CD14-positive monocyte (primary cell): ENCODE results near the gene NSD2. TPM values are rescaled to one million over a fixed set of nuclear protein-coding genes. Genes with fewer than 3 reads are reported as not detected.

ENCODE experiments used
- DNase-seq, 3 donors: peaks; one replicate each; pipeline ENCODE4 v3.0.0-alpha.2; 2011 to 2022
- H2AFZ ChIP-seq: 2 replicates; pipeline ENCODE4 v1.6.0; 2012; ENCODE audit warnings: mild to moderate bottlenecking, low read depth, low read length, inconsistent platforms; ENCODE audit not compliant: insufficient read depth, poor library complexity, severe bottlenecking
- H3K27ac ChIP-seq, 2 donors: 1 replicate in 1 of 2; 2 replicates in 1 of 2; pipeline ENCODE4 v1.5.1; 2012 to 2013; ENCODE audit warnings: low read length in 2 of 2, control low read depth in 1 of 2, inconsistent platforms in 1 of 2, low read depth in 1 of 2, mild to moderate bottlenecking in 1 of 2
- H3K27me3 ChIP-seq, 2 donors: one replicate each; pipeline versions ENCODE4 v1.6.0 to v1.6.1; 2011 to 2013; ENCODE audit warnings: low read length in 2 of 2; ENCODE audit not compliant: control insufficient read depth in 2 of 2, insufficient read depth in 2 of 2
- H3K36me3 ChIP-seq, 2 donors: replicated peaks in 1 of 2; 1 replicate in 1 of 2; 2 replicates in 1 of 2; pipeline versions ENCODE4 v1.5.1 to v1.6.1; 2012 to 2013; ENCODE audit warnings: low read length in 2 of 2, control low read depth in 1 of 2, inconsistent platforms in 1 of 2, mild to moderate bottlenecking in 1 of 2; ENCODE audit not compliant: insufficient read depth in 2 of 2, control insufficient read depth in 1 of 2
- H3K4me1 ChIP-seq, 2 donors: 1 replicate in 1 of 2; 2 replicates in 1 of 2; pipeline versions ENCODE4 v1.5.1 to v1.6.1; 2012 to 2013; ENCODE audit warnings: low read length in 2 of 2, control low read depth in 1 of 2, inconsistent platforms in 1 of 2, mild to moderate bottlenecking in 1 of 2, moderate library complexity in 1 of 2; ENCODE audit not compliant: insufficient read depth in 2 of 2, control insufficient read depth in 1 of 2
- H3K4me2 ChIP-seq: replicated peaks from 2 replicates; pipeline ENCODE3; 2012; ENCODE audit warnings: low read length, moderate library complexity, mild to moderate bottlenecking; ENCODE audit not compliant: poor library complexity, severe bottlenecking; ENCODE audit errors: extremely low read depth
- H3K4me3 ChIP-seq, 3 experiments: fragments of 200-600 bp in 1 of 3; sonication (generic) in 1 of 3; replicated peaks in 1 of 3; 1 replicate in 2 of 3; 2 replicates in 1 of 3; pipeline ENCODE4 v1.5.1; 2011 to 2013; ENCODE audit warnings: low read length in 3 of 3, mild to moderate bottlenecking in 3 of 3, control low read depth in 2 of 3, low read depth in 2 of 3, inconsistent platforms in 1 of 3, moderate library complexity in 1 of 3
- H3K79me2 ChIP-seq: 2 replicates; pipeline ENCODE4 v1.6.0; 2012; ENCODE audit warnings: mild to moderate bottlenecking, control low read depth, inconsistent platforms, low read length, moderate library complexity; ENCODE audit not compliant: insufficient read depth
- H3K9ac ChIP-seq: 2 replicates; pipeline ENCODE4 v1.6.0; 2017; ENCODE audit warnings: low read length, mild to moderate bottlenecking; ENCODE audit not compliant: insufficient read depth, poor library complexity, severe bottlenecking
- H3K9me3 ChIP-seq, 2 donors: replicated peaks in 1 of 2; 1 replicate in 1 of 2; 2 replicates in 1 of 2; pipeline versions ENCODE4 v1.5.1 to v1.6.1; 2012 to 2013; ENCODE audit warnings: low read length in 2 of 2, control low read depth in 1 of 2; ENCODE audit not compliant: control insufficient read depth in 1 of 2, insufficient read depth in 1 of 2
- H4K20me1 ChIP-seq: 2 replicates; pipeline ENCODE4 v1.6.0; 2012; ENCODE audit warnings: mild to moderate bottlenecking, low read length, control low read depth, moderate library complexity; ENCODE audit not compliant: insufficient read depth
- H3K27ac Mint-ChIP-seq, 7 donors: one replicate each; pipeline ENCODE4 v1.8.0; 2020; ENCODE audit warnings: mild to moderate bottlenecking in 7 of 7, mixed read lengths in 7 of 7, moderate library complexity in 6 of 7, inconsistent platforms in 2 of 7
- H3K27me3 Mint-ChIP-seq, 3 donors: one replicate each; pipeline ENCODE4 v1.8.0; 2021 to 2022; ENCODE audit warnings: low read depth in 3 of 3, mild to moderate bottlenecking in 3 of 3, mixed read lengths in 3 of 3, moderate library complexity in 3 of 3, inconsistent platforms in 1 of 3
- H3K36me3 Mint-ChIP-seq, 2 donors: one replicate each; pipeline ENCODE4 v1.8.0; 2020; ENCODE audit warnings: mixed read lengths in 2 of 2, inconsistent platforms in 1 of 2, mild to moderate bottlenecking in 1 of 2
- H3K4me1 Mint-ChIP-seq: one replicate; pipeline ENCODE4 v1.8.0; 2020; ENCODE audit warnings: mild to moderate bottlenecking, mixed read lengths
- H3K4me3 Mint-ChIP-seq, 2 donors: one replicate each; pipeline ENCODE4 v1.8.0; 2020; ENCODE audit warnings: mild to moderate bottlenecking in 2 of 2, mixed read lengths in 2 of 2, moderate library complexity in 1 of 2
- H3K9me3 Mint-ChIP-seq, 7 donors: one replicate each; pipeline ENCODE4 v1.8.0; 2020 to 2022; ENCODE audit warnings: mixed read lengths in 7 of 7, mild to moderate bottlenecking in 6 of 7, moderate library complexity in 6 of 7, inconsistent platforms in 2 of 7
- WGBS: methylation state at CpG from one replicate; pipeline ENCODE4 v1.1.5; 2013; ENCODE audit warnings: missing lambda C conversion rate; ENCODE audit not compliant: insufficient coverage; 5-methylcytosine and 5-hydroxymethylcytosine counted together
- intact Hi-C, 2 donors: fragments of 100-400 bp; cut with micrococcal nuclease; formaldehyde crosslinking; loops; one replicate each; pipeline versions ENCODE4 v1.15.0 to v1.15.1; 2023
- polyA plus RNA-seq, 3 donors: library from polyadenylated mRNA; depleted of rRNA in 1 of 3; unstranded in 2 of 3; stranded (reverse) in 1 of 3; fragments of 300-500 nt in 2 of 3; fragments of >200 nt in 1 of 3; fragmentation: Illumina TruSeq in 2 of 3; gene quantifications; 1 replicate in 2 of 3; 2 replicates in 1 of 3; pipeline ENCODE4 v1.2.3, GENCODE V29; 2012 to 2021
- TF ChIP-seq, protein P1 (sequence below): fragments of 200-600 bp; IDR thresholded peaks from one replicate; pipeline ENCODE4 v1.8.0; 2022; ENCODE audit warnings: antibody characterized with exemption, mild to moderate bottlenecking

NSD2 gene
- polyA plus RNA-seq, 3 donors: 1.9 to 8.7 (median 2.3) TPM

- no peaks in the 10 kb centered on the region for H3K27me3 Mint-ChIP-seq
- Histone ChIP-seq H3K27ac (no peak overlapping the region), H3K27me3 (no peaks in the 10 kb centered on the region), H2AFZ (no peak overlapping the region), H3K9ac (no peak overlapping the region), H3K4me2 (no peak overlapping the region), H4K20me1 (no peaks in the 10 kb centered on the region), H3K4me3 (no peak overlapping the region), H3K36me3 (peaks cover 55 to 91% of the 10 kb centered on the region in 2 donors), H3K79me2 (no peaks in the 10 kb centered on the region), H3K9me3 (no peaks in the 10 kb centered on the region), H3K4me1 (no peaks in the 10 kb centered on the region)
- no peaks in the 10 kb centered on the region for H3K9me3 Mint-ChIP-seq
- H3K4me3 Mint-ChIP-seq: no peak overlapping the region
- WGBS: no CpG with 5 or more reads among the region's 1 CpG
- TF ChIP-seq, protein P1, sequence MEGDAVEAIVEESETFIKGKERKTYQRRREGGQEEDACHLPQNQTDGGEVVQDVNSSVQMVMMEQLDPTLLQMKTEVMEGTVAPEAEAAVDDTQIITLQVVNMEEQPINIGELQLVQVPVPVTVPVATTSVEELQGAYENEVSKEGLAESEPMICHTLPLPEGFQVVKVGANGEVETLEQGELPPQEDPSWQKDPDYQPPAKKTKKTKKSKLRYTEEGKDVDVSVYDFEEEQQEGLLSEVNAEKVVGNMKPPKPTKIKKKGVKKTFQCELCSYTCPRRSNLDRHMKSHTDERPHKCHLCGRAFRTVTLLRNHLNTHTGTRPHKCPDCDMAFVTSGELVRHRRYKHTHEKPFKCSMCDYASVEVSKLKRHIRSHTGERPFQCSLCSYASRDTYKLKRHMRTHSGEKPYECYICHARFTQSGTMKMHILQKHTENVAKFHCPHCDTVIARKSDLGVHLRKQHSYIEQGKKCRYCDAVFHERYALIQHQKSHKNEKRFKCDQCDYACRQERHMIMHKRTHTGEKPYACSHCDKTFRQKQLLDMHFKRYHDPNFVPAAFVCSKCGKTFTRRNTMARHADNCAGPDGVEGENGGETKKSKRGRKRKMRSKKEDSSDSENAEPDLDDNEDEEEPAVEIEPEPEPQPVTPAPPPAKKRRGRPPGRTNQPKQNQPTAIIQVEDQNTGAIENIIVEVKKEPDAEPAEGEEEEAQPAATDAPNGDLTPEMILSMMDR: no peak
- peaks cover 84 to 95% of the 10 kb centered on the region in 2 donors for H3K36me3 Mint-ChIP-seq
- no peaks in the 10 kb centered on the region for H3K4me1 Mint-ChIP-seq
- DNase-seq: no peak
- peak overlapping the region in 1 of 7 donors; percentile 16 for H3K27ac Mint-ChIP-seq
- intact Hi-C loops: no loop called here
These were observed 93.8 kb downstream of the NSD2 start for GRCh38 chr4:1964971-1965370.

DNA sequence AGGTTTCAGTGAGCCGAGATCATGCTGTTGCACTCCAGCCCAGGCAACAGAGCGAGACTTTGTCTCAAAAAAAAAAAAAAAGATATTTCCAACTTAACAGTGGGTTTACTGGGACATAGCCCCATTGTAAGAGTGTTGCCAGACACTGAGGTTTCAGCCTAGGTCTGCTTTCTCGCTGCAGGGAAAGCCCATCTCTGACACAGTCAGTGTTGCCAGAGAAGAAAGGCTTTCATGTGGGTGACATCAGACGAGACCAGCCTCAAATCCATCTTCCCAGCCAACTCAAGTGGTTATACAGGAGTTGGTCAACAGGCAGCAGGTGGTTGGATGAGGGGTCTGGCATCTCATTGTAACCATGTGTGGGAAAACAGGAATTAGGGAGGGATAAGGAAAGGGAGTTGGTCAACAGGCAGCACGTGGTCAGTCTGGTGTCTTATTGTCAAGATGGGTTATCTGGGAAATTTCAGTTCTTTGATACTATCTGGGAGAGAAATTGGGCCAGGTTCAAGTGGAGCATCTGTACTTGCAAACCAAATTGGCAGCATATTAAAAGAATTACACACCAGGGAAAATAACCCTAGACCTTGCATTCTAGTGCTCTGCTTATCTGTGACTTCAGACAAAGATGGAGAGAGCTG, 96.4 kb downstream of the NSD2 start:
- H4K20me1 ChIP-seq: no peaks in the 10 kb centered on the region
- intact Hi-C loops: no loop called here
- no peaks in the 10 kb centered on the region for H3K4me1 ChIP-seq
- Mint-ChIP-seq H3K4me3 (no peak overlapping the region), H3K36me3 (peaks cover 76 to 93% of the 10 kb centered on the region in 2 donors), H3K4me1 (no peaks in the 10 kb centered on the region), H3K9me3 (no peaks in the 10 kb centered on the region), H3K27ac (peak overlapping the region in 1 of 7 donors; percentile 4), H3K27me3 (peaks cover 0 to 4% (median 0%) of the 10 kb centered on the region in 3 donors)
- no peak overlapping the region for H3K9ac ChIP-seq
- peaks cover 45 to 91% of the 10 kb centered on the region in 2 donors for H3K36me3 ChIP-seq
- no peaks in the 10 kb centered on the region for H3K9me3 ChIP-seq
- H3K4me3 ChIP-seq: no peak overlapping the region
- no peak overlapping the region for H2AFZ ChIP-seq
- no peak overlapping the region for H3K27ac ChIP-seq
- TF ChIP-seq, protein P1: no peak
- 100% methylated on average over 2 of the region's 5 CpGs for WGBS
- no peak overlapping the region for H3K4me2 ChIP-seq
- DNase-seq: no peak
- H3K27me3 ChIP-seq: no peaks in the 10 kb centered on the region
- H3K79me2 ChIP-seq: no peaks in the 10 kb centered on the region
